Endothelial cell of umbilical vein (primary cell): ENCODE data around the gene CHST8.

Source experiments
- EZH2 ChIP-seq: IDR thresholded peaks from 2 replicates; pipeline ENCODE4 v1.6.1; 2012; ENCODE audit warnings: borderline replicate concordance, low read depth, mild to moderate bottlenecking, moderate library complexity, low read length, inconsistent platforms; ENCODE audit not compliant: severe bottlenecking
- FOS ChIP-seq: IDR thresholded peaks from 2 replicates; pipeline ENCODE4 v1.6.1; 2011; ENCODE audit warnings: mild to moderate bottlenecking, low read length, moderate library complexity, borderline replicate concordance; ENCODE audit not compliant: insufficient read depth
- JUN ChIP-seq: IDR thresholded peaks from 2 replicates; pipeline ENCODE4 v1.6.1; 2011; ENCODE audit warnings: borderline replicate concordance, low read depth; ENCODE audit not compliant: insufficient read length, insufficient read depth
- MYC ChIP-seq: IDR thresholded peaks from one replicate; pipeline ENCODE4 v1.6.1; 2011; ENCODE audit warnings: mild to moderate bottlenecking, low read depth, low read length
- POLR2A ChIP-seq: IDR thresholded peaks from 2 replicates; pipeline ENCODE4 v1.6.1; 2012; ENCODE audit warnings: low read depth, mild to moderate bottlenecking, control low read depth, low read length
- POLR2AphosphoS5 ChIP-seq: IDR thresholded peaks from 2 replicates; pipeline ENCODE4 v1.6.1; 2012; ENCODE audit warnings: low read depth, mild to moderate bottlenecking, control low read depth, low read length, moderate library complexity; ENCODE audit not compliant: insufficient read depth
- TF ChIP-seq, protein P1 (sequence below): IDR thresholded peaks from 2 replicates; pipeline ENCODE4 v1.6.1; 2011; ENCODE audit not compliant: insufficient read depth, insufficient read length
- TF ChIP-seq, protein P2 (sequence below), 2 donors: IDR thresholded peaks; 1 replicate in 1 of 2; 2 replicates in 1 of 2; pipeline ENCODE4 v1.5.1; 2011; ENCODE audit warnings: low read length in 2 of 2, mild to moderate bottlenecking in 2 of 2, moderate library complexity in 2 of 2, control low read depth in 1 of 2, inconsistent platforms in 1 of 2, low read depth in 1 of 2; ENCODE audit not compliant: insufficient read depth in 1 of 2; ENCODE audit errors: extremely low read depth in 1 of 2

DNA sequence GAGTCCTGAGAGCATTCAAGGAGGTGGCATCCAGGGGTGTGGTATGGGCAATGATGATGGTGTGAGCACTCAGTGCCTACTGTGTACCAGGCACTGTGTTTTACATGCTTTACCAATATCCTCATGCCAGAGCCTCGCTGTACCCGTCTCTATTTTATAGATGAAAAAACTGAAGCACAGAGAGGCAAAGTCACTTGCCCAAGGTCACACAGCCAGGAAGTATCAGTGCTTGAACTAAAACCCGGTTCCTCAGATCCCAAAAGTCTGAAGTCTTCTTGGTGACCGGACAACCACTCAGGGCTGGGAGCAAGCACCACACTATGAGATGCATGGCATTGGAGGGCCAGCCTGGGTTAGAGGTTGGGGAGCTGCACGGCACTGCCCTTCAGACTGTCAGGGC lies 84.1 kb downstream of the CHST8 start:
- TF ChIP-seq, protein P1, sequence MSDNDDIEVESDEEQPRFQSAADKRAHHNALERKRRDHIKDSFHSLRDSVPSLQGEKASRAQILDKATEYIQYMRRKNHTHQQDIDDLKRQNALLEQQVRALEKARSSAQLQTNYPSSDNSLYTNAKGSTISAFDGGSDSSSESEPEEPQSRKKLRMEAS, result no peak
- TF ChIP-seq POLR2A (no peak), MYC (no peak), EZH2 (no peak), POLR2AphosphoS5 (no peak), FOS (no peak), JUN (no peak)
- TF ChIP-seq, protein P2, sequence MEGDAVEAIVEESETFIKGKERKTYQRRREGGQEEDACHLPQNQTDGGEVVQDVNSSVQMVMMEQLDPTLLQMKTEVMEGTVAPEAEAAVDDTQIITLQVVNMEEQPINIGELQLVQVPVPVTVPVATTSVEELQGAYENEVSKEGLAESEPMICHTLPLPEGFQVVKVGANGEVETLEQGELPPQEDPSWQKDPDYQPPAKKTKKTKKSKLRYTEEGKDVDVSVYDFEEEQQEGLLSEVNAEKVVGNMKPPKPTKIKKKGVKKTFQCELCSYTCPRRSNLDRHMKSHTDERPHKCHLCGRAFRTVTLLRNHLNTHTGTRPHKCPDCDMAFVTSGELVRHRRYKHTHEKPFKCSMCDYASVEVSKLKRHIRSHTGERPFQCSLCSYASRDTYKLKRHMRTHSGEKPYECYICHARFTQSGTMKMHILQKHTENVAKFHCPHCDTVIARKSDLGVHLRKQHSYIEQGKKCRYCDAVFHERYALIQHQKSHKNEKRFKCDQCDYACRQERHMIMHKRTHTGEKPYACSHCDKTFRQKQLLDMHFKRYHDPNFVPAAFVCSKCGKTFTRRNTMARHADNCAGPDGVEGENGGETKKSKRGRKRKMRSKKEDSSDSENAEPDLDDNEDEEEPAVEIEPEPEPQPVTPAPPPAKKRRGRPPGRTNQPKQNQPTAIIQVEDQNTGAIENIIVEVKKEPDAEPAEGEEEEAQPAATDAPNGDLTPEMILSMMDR (IDR thresholded peaks at IDR 0.05; ENCODE audit: extremely low read depth in 1 of 2, insufficient read depth in 1 of 2, low read depth in 1 of 2, low read length in 2 of 2), result no peak
